GM18499 (cell line): ENCODE results near the gene UBE2V1.
"Not testable (repeated sequence)": the region's sequence is repeated elsewhere in the genome, so short reads cannot be mapped to it uniquely, and the experiment has no call there.

Experiments used
- ATAC-seq: cut with Tn5 transposase; IDR thresholded peaks from one replicate; pipeline ENCODE4 v1.9.1; 2021; ENCODE audit warnings: moderate number of reproducible peaks; ENCODE audit not compliant: insufficient read depth, unreplicated experiment

UBE2V1 gene

DNA sequence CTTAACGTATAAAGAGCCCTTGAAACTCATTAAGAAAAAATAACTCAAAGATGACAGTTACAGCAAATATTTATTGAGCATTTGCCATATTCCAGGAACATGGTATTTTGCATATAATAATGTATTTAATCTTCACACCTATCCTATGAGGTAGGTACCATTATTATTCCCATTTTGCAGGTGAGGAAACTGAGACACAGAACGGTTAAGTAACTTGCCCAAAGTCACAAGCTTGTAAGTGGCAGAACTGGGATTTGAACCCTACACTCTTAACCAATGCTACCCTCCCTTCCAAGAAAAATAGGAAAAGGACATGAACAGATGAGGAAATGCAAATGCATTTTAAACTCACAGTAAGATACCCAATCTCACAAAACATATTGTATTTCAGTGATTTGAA lies 5.3 kb upstream of the UBE2V1 start:
- no peak for ATAC-seq

- no peak for ATAC-seq
These were observed 3.5 kb upstream of the UBE2V1 start for GRCh38 chr20:50116368-50116999.

- peak; percentile 68 for ATAC-seq
These were observed 2.8 kb upstream of the UBE2V1 start for GRCh38 chr20:50115591-50116367.

DNA sequence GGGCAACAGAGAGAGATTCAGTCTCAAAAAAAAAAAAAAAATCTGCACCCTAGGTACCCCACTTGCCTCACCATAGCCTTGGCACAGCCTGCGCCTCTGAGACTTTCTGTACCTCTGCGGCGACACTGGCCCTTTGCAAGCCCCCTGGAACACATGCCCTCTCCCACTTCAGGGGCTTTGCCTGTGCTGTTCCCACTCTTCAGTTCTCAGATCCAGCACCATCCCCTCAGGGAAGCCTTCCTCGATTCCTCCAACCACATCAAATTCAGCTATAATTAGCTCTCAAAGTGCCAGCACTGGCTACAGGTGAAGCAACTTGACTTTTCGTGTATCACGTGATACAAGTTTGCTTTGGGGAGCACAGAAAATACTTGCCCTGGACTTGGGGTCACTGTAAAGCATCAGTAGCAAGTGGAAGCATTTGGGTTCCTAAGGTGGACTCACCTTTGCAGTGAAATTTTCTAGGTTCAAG lies 2.1 kb upstream of the UBE2V1 start:
- ATAC-seq, result no peak

GRCh38 chr20:50113420-50114224 lies 672 bp upstream of the UBE2V1 start:
- no peak for ATAC-seq

GRCh38 chr20:50111829-50112495 lies 988 bp downstream of the UBE2V1 start:
- ATAC-seq, result no peak

- ATAC-seq, result no peak
These were observed 1.7 kb downstream of the UBE2V1 start for GRCh38 chr20:50111120-50111828.

GRCh38 chr20:50110141-50111047 lies 2.6 kb downstream of the UBE2V1 start:
- no peak for ATAC-seq

- no peak for ATAC-seq
These were observed 4.3 kb downstream of the UBE2V1 start for GRCh38 chr20:50108556-50109235.

- no peak for ATAC-seq
These were observed 5.1 kb downstream of the UBE2V1 start for GRCh38 chr20:50107796-50108331.

DNA sequence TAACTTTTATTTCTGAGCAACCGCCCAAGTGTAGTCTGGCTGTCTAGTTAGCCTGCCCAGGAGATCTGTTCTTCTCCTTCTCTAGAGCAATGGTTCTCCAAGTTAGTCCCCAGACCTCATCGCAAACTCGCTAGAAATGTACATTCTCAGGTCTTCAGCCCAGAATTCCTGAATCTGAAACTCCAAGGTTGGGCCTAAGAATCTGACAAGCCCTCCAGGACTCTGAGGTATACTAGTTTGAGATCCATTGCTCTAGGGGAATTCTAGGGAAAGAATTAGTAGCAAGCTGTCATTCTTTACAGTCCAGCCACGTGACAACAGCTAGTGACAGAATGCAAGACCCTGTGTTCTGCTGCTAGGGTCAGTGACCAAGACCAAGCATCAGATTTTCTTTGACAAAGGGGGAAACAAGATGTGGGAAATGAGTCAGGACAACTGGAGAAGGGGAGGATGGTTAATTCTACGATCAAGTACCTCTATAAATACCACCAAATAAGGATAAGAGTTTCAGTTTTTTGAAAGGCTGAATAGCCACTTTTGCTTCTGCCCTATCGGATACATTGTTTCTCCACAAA lies 5.8 kb downstream of the UBE2V1 start:
- no peak for ATAC-seq

GRCh38 chr20:50106669-50107068 lies 6.3 kb downstream of the UBE2V1 start:
- ATAC-seq, result not testable (repeated sequence)

GRCh38 chr20:50103464-50104107 lies 9.4 kb downstream of the UBE2V1 start:
- ATAC-seq, result not testable (repeated sequence)

GRCh38 chr20:50102551-50102950 lies 10.4 kb downstream of the UBE2V1 start:
- not testable (repeated sequence) for ATAC-seq

DNA sequence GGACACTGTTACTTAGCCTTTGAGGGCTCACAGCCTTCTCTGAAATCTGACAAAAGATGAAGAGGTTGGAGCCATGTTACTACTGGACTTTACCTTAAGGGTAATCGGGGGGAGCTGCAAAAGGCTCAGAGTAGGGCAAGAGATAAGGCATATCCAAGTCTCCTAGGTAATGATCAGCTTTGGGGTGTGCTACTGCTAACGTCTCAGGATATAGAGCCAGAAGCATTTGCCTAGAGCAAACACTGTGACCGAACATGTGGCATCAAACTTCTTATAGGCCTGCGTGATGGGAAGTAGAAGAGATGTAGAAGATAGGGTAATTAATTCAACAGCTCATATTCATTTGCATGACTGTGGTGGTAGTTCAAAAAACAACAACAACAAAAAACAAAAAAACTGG lies 11.1 kb downstream of the UBE2V1 start:
- ATAC-seq, result no peak

GRCh38 chr20:50101281-50101680 lies 11.7 kb downstream of the UBE2V1 start:
- ATAC-seq, result no peak

DNA sequence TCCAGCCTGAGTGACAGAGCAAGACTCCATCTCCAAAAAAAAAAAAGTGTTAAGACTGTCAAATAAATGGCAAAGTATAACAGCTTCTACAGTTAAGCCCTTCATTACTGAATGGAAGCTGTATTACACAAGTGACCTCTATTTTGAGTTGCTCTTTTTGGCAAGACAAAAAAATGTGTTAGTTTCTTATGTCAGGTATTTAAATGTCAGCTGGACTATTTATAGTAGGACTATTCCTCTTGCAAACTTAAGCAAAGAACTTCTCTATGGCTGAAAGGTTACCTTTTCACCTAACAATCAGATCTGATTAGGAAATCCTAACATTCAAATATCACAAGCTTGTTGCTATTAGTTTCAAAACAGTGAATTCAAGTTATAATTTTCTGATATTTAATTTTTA lies 12.4 kb downstream of the UBE2V1 start:
- no peak for ATAC-seq
